ENCODE measurements around the gene SVOP.
"Not testable (repeated sequence)": the region's sequence is repeated elsewhere in the genome, so short reads cannot be mapped to it uniquely, and the experiment has no call there.

The SVOP gene, protein sequence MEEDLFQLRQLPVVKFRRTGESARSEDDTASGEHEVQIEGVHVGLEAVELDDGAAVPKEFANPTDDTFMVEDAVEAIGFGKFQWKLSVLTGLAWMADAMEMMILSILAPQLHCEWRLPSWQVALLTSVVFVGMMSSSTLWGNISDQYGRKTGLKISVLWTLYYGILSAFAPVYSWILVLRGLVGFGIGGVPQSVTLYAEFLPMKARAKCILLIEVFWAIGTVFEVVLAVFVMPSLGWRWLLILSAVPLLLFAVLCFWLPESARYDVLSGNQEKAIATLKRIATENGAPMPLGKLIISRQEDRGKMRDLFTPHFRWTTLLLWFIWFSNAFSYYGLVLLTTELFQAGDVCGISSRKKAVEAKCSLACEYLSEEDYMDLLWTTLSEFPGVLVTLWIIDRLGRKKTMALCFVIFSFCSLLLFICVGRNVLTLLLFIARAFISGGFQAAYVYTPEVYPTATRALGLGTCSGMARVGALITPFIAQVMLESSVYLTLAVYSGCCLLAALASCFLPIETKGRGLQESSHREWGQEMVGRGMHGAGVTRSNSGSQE

DNA sequence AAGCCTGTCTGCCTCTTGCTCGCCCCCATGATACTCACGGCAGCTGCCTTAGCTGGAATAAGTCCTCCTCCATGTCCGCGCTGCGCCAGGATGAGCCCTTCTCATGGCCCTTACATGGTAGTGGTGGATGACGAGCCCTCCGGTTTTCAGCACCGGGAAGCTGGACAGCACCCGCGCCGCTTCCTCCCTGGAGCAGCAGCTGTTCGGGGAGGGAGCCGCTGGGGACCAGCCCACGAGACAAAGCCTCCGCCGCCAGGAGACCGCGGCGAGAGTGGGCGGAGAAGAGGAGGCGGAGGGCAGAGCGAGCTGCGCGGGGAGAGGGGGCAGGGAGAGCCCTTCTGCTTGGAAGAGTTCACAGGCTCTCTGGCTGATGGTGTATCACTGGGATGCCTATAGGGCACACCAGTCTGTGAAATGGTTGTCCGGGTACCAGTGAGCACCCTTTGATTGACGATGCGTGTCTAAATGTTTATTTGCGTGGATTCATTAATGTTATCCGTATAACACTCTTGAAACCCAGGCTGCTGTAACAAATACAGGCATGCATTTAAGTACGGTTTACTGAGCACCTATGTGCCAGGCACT lies at the start of gene SVOP:
Gene SVOP (minus strand): TSS at position 273 of the 585 bp plus-strand sequence. CDS start 200 bp downstream, at position 73.
- DNase-seq (ENCODE audit: low read depth) = peak; percentile 34

DNA sequence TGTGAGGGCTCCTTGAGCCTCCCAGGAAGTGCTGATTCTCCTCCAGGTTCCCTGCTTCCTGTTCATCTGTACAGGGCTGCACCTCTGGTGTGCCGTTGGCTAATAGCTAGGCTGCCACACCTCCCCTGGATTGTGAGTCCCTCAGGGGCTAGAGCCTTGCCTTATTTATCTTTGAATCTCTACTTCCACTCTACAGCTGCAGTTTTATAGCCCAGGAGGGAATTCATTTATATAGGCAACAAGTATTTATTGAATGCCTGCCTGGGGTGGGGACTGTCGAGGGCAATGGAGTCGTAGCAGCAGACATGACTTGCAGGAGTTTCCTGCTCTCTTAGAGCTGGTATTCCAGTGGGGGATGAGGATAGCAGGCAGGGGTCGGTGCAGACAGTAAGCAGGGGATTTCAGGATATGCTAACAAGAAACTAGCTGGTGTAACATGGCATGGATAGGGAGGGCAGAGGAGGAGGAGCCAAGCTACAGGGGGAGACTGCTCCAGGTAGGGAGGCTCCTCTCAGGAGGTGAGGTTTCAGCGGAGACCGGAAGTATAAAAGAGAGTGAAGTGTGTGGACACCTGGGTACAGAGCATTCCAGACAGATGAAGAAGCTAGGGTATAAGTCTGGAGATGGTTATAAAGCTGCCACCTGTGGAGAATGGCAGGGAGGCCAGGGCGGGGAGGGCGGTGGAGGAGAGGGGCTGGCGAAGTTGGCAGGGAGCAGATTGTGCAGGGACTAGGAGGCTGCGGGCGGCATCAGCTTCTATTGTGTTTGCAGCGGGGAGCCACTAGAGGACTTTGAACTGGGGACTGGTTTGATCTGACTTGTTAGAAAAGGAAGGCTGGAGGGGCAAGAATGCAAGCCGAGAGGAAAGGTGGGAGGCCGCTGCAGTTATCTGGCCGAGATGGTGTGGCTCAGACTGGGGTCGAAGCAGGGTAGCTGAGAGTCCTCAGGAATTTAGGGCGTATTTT lies 48.7 kb upstream of the SVOP start:
- DNase-seq (ENCODE audit: low read depth) = no peak

DNA sequence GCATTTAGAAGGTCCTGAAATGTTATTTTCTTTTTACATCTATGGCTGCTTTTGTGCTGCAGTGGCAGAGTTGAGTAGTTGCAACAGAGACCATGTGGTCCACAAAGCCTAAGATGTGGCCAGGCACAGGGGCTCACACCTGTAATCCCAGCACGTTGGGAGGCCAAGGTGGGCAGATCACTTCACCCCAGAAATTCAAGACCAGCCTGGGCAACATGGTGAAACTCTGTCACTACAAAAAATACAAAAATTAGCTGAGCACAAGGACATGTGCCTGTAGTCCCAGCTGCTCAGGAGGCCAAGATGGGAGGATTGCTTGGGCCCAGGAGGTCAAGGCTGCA lies 45.0 kb upstream of the SVOP start:
- DNase-seq (ENCODE audit: low read depth) = no peak

GRCh38 chr12:109065154-109065852 lies 44.4 kb upstream of the SVOP start:
- no peak for DNase-seq (ENCODE audit: low read depth)

DNA sequence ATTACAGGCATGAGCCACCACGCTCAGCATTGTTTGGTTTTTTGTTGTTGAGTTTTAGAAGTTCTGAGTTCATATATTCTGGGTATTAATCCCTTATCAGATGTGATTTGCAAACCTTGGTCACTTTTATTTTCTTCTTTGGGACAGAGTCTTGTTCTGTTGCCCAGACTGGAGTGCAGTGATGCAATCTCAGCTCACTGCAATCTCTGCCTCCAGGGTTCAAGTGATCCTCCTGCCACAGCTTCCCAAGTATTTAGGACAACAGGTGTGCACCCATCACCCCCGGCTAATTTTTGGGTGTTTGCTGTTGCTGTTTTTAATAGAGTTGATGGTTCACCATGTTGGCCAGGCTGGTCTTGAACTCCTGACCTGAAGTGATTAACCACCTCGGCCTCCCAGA lies 43.3 kb upstream of the SVOP start:
- DNase-seq (ENCODE audit: low read depth) = no peak

- DNase-seq (ENCODE audit: low read depth) = no peak
These were observed 37.9 kb upstream of the SVOP start for GRCh38 chr12:109058773-109059172.

DNA sequence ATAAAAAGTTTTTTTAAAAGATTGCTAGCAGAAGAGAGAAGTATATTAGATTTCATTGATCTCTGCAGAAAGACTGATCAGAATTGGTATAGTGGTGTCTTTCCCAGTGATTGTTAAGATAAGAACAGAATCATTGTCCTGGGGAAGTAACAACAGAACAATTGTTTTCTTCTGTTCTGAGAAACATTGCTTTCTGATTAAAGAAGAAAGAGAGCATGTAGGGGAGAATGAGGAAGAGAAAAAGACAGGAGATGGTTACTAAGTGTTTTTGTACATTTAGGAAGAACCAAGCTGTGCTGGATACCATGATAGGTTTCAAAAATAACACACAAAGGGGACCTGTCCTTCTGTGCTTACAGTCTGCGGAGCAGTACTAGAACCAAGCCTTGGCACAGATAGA lies 36.5 kb upstream of the SVOP start:
- DNase-seq (ENCODE audit: low read depth) = no peak

- no peak for DNase-seq (ENCODE audit: low read depth)
These were observed 36.0 kb upstream of the SVOP start for GRCh38 chr12:109056891-109057290.

- DNase-seq (ENCODE audit: low read depth) = no peak
These were observed 33.7 kb upstream of the SVOP start for GRCh38 chr12:109054520-109054919.

DNA sequence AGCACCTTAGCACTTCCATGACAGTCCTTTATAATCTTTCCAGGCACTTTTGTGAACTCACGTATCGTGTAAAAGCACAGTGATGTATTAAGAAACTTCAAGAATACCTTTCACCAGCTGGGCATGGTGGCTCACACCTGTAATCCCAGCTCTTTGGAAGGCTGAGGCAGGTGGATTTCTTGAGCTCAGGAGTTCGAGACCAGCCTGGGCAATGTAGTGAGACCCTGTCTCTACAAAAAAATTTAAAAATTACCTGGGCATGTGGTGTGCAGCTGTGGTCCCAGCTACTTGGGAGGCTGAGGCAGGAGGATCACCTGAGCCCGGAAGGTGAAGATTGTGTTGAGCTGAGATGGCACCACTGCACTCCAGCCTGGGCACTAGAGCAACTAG lies 33.3 kb upstream of the SVOP start:
- not testable (repeated sequence) for DNase-seq (ENCODE audit: low read depth)

DNA sequence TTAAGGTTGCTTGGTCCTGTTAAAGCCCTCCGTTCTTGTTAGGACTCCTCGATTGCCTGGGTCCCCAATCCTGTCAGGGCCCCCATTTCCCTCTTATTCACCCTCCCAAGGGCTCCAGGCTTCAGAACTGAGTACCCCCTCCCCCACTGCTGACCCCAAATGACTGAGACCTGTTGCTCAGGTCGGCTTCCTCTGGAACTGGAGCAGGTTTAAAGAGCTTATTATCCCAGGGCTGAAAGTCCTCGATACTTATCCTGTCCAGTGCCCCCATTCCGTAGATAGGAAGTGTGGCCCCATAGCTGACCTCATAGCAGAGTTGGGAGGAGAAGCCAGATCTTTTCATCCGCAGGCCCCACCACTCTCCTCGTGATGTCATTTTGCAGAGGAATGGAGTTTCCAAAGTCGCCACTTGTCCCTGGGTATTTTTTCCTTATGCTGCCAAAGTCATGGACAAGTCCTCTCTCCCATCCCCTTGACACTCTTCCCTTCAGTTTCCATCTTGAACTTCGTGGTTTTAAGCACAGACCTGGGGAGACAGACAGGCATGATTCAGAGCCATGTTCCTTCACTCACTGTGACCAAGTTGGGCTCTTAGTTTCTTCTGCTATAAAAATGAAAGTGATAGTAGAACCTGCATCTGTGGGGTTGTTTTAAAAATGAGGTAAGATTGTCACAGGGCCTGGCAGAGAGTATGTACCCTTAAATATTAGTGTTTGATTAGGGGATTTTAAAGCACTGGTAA lies 32.7 kb upstream of the SVOP start:
- DNase-seq (ENCODE audit: low read depth) = no peak

- DNase-seq (ENCODE audit: low read depth) = peak; percentile 63
These were observed 31.8 kb upstream of the SVOP start, which contains the start of gene USP30 for GRCh38 chr12:109052414-109053323. Gene USP30 (plus strand): TSS chr12:109052576. CDS start chr12:109052679, 103 bp downstream.

DNA sequence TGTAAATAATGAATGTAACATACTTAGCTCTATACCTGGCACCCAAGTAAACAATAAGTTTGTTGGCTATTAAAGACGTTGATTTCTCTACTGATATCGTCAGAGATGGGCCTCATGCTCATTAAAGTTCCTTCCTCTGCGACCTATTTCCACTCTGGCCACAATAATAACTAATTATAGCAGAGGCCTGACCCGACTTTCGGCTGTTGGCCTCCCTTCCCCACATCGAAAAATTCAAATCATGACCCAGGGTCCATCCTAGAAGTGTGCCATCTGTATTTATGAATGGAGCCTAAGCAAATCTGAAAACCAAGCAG lies 31.2 kb upstream of the SVOP start:
- no peak for DNase-seq (ENCODE audit: low read depth)

DNA sequence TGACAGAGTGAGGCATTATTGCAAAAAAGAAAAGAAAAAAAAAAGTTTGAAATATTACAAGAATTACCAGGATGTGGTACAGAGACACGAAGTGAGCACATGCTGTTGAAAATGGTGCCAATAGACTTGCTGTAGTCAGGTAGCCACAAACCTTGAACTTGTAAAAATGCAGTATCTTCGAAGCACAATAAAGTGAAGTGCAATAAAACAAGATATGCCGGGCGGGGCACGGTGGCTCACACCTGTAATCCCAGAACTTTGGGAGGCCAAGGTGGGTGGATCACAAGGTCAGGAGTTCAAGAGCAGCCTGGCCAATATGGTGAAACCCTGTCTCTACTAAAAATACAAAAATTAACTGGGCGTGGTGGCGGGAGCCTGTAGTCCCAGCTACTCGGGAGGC lies 28.9 kb upstream of the SVOP start:
- DNase-seq (ENCODE audit: low read depth) = not testable (repeated sequence)

- DNase-seq (ENCODE audit: low read depth) = not testable (repeated sequence)
These were observed 27.8 kb upstream of the SVOP start for GRCh38 chr12:109048706-109049105.

DNA sequence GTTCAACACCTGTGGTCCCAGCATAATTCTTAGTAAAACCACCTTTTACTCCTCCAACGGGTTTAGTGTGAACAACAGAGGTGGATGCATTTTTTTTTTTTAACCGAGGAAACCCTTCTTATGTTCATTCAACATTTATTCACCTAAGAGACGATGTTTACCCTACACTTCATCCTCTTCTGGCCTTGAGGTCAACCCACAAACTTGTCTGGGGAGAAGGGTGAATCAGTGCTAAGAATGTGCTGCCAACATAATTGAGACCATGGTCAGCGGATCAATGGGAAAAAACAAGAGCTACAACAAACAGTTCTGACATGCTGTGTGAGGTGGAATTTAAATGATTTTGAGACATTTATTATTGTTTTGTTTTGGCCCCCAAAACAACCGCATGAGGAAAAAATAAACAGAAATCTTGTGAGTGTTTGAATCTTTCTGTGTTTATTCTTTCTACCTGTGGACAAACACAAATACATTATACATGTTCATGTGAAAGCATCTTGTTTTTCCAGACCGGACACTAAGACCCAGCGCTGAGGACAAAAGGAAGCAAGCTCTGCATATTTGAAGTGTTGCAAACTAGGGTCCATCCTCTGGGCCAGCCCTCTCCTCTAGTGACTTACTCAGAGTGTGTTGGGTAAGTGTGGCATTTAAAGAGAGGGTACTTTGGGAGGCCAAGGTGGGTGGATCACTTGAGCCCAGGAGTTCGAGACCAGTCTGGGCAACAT lies 26.4 kb upstream of the SVOP start:
- DNase-seq (ENCODE audit: low read depth) = no peak

GRCh38 chr12:109044241-109044640 lies 23.4 kb upstream of the SVOP start:
- DNase-seq (ENCODE audit: low read depth) = no peak

DNA sequence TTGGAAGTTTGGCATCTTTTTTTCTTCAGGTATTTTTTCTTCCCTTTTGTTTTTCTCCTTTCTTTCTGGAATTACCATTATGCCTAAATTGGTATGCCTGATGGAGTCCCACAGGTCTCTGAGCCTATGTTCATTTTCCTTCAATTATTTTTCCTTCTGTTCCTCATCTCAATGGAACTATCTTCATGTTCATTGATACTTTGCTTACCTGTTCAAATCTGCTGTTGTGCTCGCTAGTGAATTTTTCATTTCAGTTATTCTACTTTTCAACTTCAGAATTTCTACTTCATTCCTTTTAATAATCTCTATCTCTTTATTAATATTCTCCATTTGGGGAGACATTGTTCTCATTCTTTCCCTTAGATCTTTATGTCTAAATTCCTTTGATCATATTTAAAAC lies 16.1 kb upstream of the SVOP start:
- DNase-seq (ENCODE audit: low read depth) = no peak
